RCC 7860 (cell line): Measurements from ENCODE around the gene ZHX3.

Source experiments
- DNase-seq: peaks from one replicate; pipeline ENCODE4 v3.0.0-alpha.2; 2015; ENCODE audit warnings: low spot score
- FAIRE-seq: peaks from 2 replicates; lab custom pipeline; 2012; peaks lifted over from hg19 to GRCh38; lab: Jason Lieb, UNC

Gene ZHX3

DNA sequence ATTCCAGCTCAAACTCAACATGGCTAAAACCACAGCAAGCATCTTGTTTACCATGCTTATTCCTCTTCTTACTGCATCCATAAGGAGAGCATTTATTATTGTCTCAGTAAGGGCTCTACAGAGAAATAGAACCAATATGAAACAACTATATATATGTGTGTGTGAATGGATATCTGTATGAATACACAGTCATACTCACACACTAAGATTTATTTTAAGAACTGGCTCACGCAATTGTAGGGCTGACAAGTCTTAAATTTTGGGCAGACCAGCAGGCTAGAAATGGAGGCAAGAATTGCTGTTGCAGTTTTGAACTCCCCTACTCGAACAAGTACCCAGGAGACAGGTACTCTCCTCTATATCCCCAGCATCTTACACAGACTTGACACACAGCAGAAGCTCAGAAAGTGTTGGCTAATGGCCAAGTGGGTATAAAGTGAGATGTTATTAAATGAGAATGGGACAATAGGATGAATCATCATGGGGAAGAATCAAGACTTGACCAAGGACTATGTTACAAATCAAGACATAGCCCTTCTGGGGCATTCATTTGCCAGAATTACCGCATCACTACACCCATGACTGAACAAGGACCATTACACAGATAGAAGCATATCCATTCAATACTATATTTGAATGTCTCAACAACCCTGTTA, 13.0 kb downstream of the ZHX3 start:
- DNase-seq (peak; percentile 27), FAIRE-seq (no peak)

- DNase-seq = no peak
- FAIRE-seq = no peak
These were observed 13.5 kb downstream of the ZHX3 start for GRCh38 chr20:41304002-41304401.

GRCh38 chr20:41300886-41301285, 16.6 kb downstream of the ZHX3 start:
- DNase-seq (no peak), FAIRE-seq (no peak)

- FAIRE-seq (no peak), DNase-seq (no peak)
These were observed 17.1 kb downstream of the ZHX3 start for GRCh38 chr20:41300383-41300782.

GRCh38 chr20:41299899-41300298, 17.6 kb downstream of the ZHX3 start:
- DNase-seq (no peak), FAIRE-seq (no peak)

DNA sequence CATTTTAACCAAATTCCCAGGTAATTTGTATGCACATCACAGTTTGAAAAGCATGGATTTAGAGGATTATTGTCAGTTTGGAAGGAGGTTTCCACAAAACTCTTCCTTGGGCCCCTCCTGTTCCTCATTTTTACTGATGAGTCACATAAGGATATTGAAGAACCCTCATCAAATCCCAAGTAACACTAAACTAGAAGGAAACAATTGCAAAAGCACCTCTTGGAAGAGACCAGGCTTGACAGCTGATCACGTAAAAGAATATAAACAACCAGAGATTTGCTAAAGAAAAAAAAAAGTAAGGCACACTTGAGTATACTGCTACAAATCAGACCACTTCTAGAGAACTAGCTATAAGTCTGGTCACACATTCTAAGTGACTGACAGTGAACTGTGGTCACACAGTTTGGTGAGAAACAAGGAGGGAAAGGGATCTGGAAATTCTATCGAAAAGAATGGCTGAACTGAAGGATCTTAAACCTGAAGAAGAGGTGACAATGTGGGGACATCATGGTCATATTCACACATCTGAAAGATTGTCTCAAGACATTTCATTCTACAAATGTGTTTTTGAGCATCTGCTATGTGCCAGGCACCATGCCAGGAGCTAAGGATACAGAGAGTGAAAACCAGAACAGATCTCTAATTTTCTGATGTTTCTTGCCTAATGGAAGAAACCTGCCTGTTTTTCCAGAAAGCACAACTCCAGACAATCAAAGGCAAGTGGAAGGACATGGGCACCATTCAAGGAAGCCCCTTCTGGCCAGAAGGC, 24.1 kb downstream of the ZHX3 start:
- FAIRE-seq (no peak), DNase-seq (no peak)

- DNase-seq = no peak
- FAIRE-seq = no peak
These were observed 26.6 kb downstream of the ZHX3 start for GRCh38 chr20:41290804-41291389.

GRCh38 chr20:41287327-41287726, 30.2 kb downstream of the ZHX3 start:
- FAIRE-seq = no peak
- peak; percentile 41 for DNase-seq

- no peak for DNase-seq
- FAIRE-seq = no peak
These were observed 31.2 kb downstream of the ZHX3 start for GRCh38 chr20:41286240-41286851.

DNA sequence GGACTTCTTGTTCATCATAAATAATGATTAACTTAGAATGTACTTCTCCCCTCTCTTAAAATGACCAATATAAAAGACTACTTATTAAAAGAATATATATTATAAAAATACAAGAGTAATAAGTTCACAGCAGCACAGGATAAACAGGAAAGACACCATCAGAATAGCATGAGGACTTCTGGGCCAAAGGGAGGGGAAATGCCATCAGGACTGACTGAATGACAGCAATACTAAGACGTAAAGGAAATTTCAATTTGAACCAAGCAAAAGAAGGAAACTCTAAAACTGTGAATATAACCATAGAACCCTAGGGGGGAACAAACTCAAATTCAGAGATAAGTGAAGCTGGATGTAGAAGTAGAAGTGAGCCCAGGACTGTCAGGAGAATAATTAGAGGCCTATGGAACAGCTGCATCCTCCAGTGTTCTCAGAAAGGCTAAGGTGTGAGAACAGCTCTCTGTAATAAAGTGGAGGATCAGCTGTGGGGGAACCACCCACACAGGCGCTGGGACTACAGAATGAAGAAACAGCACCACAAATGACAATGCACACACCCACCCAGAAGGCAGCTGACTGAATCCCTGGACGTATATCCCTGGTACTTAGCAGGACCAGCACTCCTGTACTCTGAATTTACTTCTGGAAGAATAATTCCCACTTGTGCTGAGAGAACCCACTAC, 37.8 kb downstream of the ZHX3 start:
- FAIRE-seq (no peak), DNase-seq (no peak)

GRCh38 chr20:41278936-41279335, 38.6 kb downstream of the ZHX3 start:
- FAIRE-seq (no peak), DNase-seq (no peak)

GRCh38 chr20:41277049-41277448, 40.5 kb downstream of the ZHX3 start:
- no peak for DNase-seq
- no peak for FAIRE-seq

- FAIRE-seq (no peak), DNase-seq (no peak)
These were observed 41.2 kb downstream of the ZHX3 start for GRCh38 chr20:41276317-41276751.

- FAIRE-seq = no peak
- DNase-seq = no peak
These were observed 42.2 kb downstream of the ZHX3 start for GRCh38 chr20:41275301-41275731.

DNA sequence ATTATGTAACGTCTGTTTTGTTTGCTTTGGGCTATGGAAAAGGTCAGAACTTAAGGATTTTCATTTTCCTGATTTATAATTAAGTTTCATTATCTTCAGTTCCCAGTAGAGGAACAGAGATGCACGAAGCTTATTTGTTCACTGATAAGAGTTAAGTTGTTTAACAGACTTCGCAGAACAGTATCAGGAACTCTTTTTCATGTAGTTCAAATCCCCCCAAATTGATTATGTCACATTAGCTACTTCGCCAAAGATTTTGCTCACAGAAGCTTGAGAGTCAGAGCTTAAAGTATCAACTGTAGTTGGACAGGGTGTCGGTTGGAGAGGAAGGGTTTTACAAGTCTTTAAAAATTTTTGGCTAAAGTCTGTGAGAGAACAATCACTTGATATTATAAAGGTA, 43.4 kb downstream of the ZHX3 start:
- FAIRE-seq (no peak), DNase-seq (no peak)

DNA sequence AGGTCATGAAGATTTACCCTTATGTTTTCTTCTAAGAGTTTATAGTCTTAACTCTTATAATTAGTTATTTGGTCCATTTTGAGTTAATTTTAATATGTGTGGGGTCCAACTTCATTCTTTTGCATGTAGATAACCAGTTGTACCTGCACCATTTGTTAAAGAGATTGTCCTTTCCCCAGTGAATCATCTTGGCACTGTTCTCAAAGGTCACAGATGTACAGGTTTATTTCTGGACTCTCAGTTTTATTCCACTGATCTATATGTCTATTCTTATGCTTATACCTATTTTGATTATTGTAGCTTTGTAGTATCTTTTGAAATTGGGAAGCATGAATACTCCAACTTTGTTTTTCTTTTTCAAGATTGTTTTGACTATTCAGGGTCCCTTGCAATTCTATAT, 44.1 kb downstream of the ZHX3 start:
- no peak for FAIRE-seq

GRCh38 chr20:41272339-41272738, 45.2 kb downstream of the ZHX3 start:
- FAIRE-seq = no peak
- DNase-seq = no peak

More for the DNA sequence above, 44.1 kb downstream of the ZHX3 start:
- no peak for DNase-seq

GRCh38 chr20:41268917-41269652, 48.4 kb downstream of the ZHX3 start:
- no peak for DNase-seq
- FAIRE-seq = no peak

DNA sequence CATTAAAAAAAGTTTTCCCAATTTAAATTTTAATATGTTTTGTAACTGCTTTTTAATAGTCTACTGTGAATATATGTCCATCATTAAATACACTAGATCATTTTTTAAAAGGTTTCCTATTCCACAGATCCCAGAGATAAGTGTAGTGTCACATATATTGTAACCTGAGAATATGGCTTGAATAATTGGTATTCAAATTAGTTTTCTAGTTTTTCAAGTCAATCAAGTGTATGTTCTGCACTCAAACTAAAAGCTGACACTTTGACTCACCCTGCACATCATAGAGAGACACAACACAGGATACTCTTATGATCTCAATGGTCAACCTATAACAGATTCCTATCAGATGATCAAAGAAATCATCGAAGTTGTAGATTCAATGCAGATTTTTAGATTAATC, 49.1 kb downstream of the ZHX3 start:
- no peak for DNase-seq
- FAIRE-seq = no peak

- DNase-seq (no peak), FAIRE-seq (no peak)
These were observed 51.6 kb downstream of the ZHX3 start for GRCh38 chr20:41265938-41266337.
